IMR-90 (cell line): ENCODE results near the gene RHOB. TPM values are rescaled to one million over a fixed set of nuclear protein-coding genes. Genes with fewer than 3 reads are reported as not detected.
A peak's percentile ranks its signal among the peaks of the same experiment; 100 is the strongest.

Experiments
- ATAC-seq: fragments of 200-7000 bp; cut with Tn5 transposase; 2 replicates; pipeline ENCODE4 v1.9.1; 2020; ENCODE audit warnings: low read depth, mild to moderate bottlenecking, moderate library complexity
- BruUV-seq: library from RNA; stranded (reverse); fragments of 400-500 nt; replicated peaks from 2 replicates; lab custom pipeline; 2021; lab: Mats Ljungman, UMichigan
- CTCF ChIA-PET: fragments of 300-600 bp; formaldehyde crosslinking; extraction: SDS; loops from one replicate; lab custom pipeline; 2021; ENCODE audit warnings: antibody characterized with exemption; lab: Yijun Ruan, JAX
- POLR2A ChIA-PET: fragments of 300-600 bp; sonication (Branson Sonifier 250); formaldehyde crosslinking; loops from one replicate; lab custom pipeline; 2022; ENCODE audit warnings: antibody characterized with exemption; ENCODE audit not compliant: unreplicated experiment; lab: Charles Lee
- DNase-seq: peaks from one replicate; pipeline ENCODE4 v3.0.0; 2013
- H2AFZ ChIP-seq: replicated peaks from 2 replicates; pipeline ENCODE3; 2013; ENCODE audit warnings: low read length, mild to moderate bottlenecking; ENCODE audit not compliant: poor library complexity
- H2AK5ac ChIP-seq: 2 replicates; pipeline ENCODE4 v1.6.1; 2013; ENCODE audit warnings: low read depth, low read length, inconsistent platforms
- H2AK9ac ChIP-seq: replicated peaks from 2 replicates; pipeline ENCODE3; 2013; ENCODE audit warnings: mild to moderate bottlenecking, low read depth, low read length, moderate library complexity; ENCODE audit not compliant: poor library complexity
- H2BK120ac ChIP-seq: 2 replicates; pipeline ENCODE4 v1.6.1; 2013; ENCODE audit warnings: low read depth, low read length, inconsistent platforms
- H2BK15ac ChIP-seq: 3 replicates; pipeline ENCODE4 v1.6.1; 2013; ENCODE audit warnings: low read depth, low read length, inconsistent platforms
- H2BK20ac ChIP-seq: 2 replicates; pipeline ENCODE4 v1.6.1; 2013; ENCODE audit warnings: low read depth, mild to moderate bottlenecking, inconsistent platforms, low read length, moderate library complexity
- H2BK5ac ChIP-seq: 2 replicates; pipeline ENCODE4 v1.6.1; 2013; ENCODE audit warnings: mild to moderate bottlenecking, low read depth, low read length, inconsistent platforms; ENCODE audit not compliant: poor library complexity, severe bottlenecking
- H3K14ac ChIP-seq: replicated peaks from 2 replicates; pipeline ENCODE4 v1.6.1; 2013; ENCODE audit warnings: low read depth, low read length, inconsistent platforms
- H3K18ac ChIP-seq: 2 replicates; pipeline ENCODE4 v1.6.1; 2013; ENCODE audit warnings: low read depth, low read length, control low read depth
- H3K23ac ChIP-seq: 2 replicates; pipeline ENCODE4 v1.6.1; 2013; ENCODE audit warnings: low read depth, low read length, inconsistent platforms
- H3K27ac ChIP-seq: 2 replicates; pipeline ENCODE4 v1.5.1; 2013; ENCODE audit warnings: mild to moderate bottlenecking, control low read depth, low read length; ENCODE audit not compliant: insufficient read depth
- H3K27me3 ChIP-seq: 2 replicates; pipeline ENCODE4 v1.6.1; 2013; ENCODE audit warnings: low read length; ENCODE audit not compliant: control insufficient read depth, insufficient read depth
- H3K36me3 ChIP-seq: 2 replicates; pipeline ENCODE4 v1.6.1; 2013; ENCODE audit warnings: low read length, mixed read lengths; ENCODE audit not compliant: control insufficient read depth, insufficient read depth
- H3K4ac ChIP-seq: 2 replicates; pipeline ENCODE4 v1.6.1; 2013; ENCODE audit warnings: low read depth, low read length, inconsistent platforms
- H3K4me1 ChIP-seq: 2 replicates; pipeline ENCODE4 v1.6.1; 2013; ENCODE audit warnings: low read length, mixed read lengths; ENCODE audit not compliant: control insufficient read depth, insufficient read depth
- H3K4me2 ChIP-seq: 2 replicates; pipeline ENCODE4 v1.6.1; 2013; ENCODE audit warnings: low read depth, mild to moderate bottlenecking, control low read depth, low read length, moderate library complexity
- H3K4me3 ChIP-seq: 2 replicates; pipeline ENCODE4 v1.5.1; 2013; ENCODE audit warnings: low read depth, mild to moderate bottlenecking, control low read depth, low read length, moderate library complexity; ENCODE audit not compliant: insufficient read depth
- H3K56ac ChIP-seq: 2 replicates; pipeline ENCODE4 v1.6.1; 2013; ENCODE audit warnings: low read length, inconsistent platforms; ENCODE audit not compliant: insufficient read depth; ENCODE audit errors: extremely low read depth
- H3K79me1 ChIP-seq, 2 experiments: 2 replicates each; pipeline ENCODE4 v1.6.1; 2013; ENCODE audit warnings: low read length in 2 of 2, inconsistent platforms in 1 of 2, low read depth in 1 of 2
- H3K9ac ChIP-seq: 2 replicates; pipeline ENCODE4 v1.6.1; 2013; ENCODE audit warnings: low read depth, low read length, control low read depth
- H3K9me1 ChIP-seq: 2 replicates; pipeline ENCODE4 v1.6.1; 2013; ENCODE audit warnings: low read length, inconsistent platforms; ENCODE audit not compliant: insufficient read depth
- H3K9me3 ChIP-seq: 2 replicates; pipeline ENCODE4 v1.6.1; 2013; ENCODE audit warnings: low read length; ENCODE audit not compliant: control insufficient read depth, insufficient read depth
- H4K20me1 ChIP-seq: 2 replicates; pipeline ENCODE4 v1.6.1; 2013; ENCODE audit warnings: low read length, inconsistent platforms; ENCODE audit not compliant: insufficient read depth
- H4K5ac ChIP-seq: 2 replicates; pipeline ENCODE4 v1.6.1; 2013; ENCODE audit warnings: mild to moderate bottlenecking, low read depth, low read length, control low read depth
- H4K8ac ChIP-seq, 2 experiments: 2 replicates each; pipeline ENCODE4 v1.6.1; 2013; ENCODE audit warnings: low read depth in 2 of 2, low read length in 2 of 2, control low read depth in 1 of 2, inconsistent platforms in 1 of 2
- H4K91ac ChIP-seq: 2 replicates; pipeline ENCODE4 v1.6.1; 2013; ENCODE audit warnings: low read depth, low read length, inconsistent platforms; ENCODE audit not compliant: insufficient read depth
- BHLHE40 ChIP-seq: fragments of 150-350 bp; IDR thresholded peaks from 2 replicates; pipeline ENCODE4 v1.6.1; 2016; ENCODE audit warnings: mild to moderate bottlenecking, low read depth, low read length
- CEBPB ChIP-seq: IDR thresholded peaks from 2 replicates; pipeline ENCODE4 v1.6.1; 2012; ENCODE audit warnings: low read depth, low read length, improper control_type of control experiment
- CHD1 ChIP-seq: IDR thresholded peaks from 2 replicates; pipeline ENCODE4 v1.6.1; 2012; ENCODE audit warnings: low read depth, low read length, improper control_type of control experiment
- FOS ChIP-seq: fragments of 150-350 bp; IDR thresholded peaks from 2 replicates; pipeline ENCODE4 v1.6.1; 2016; ENCODE audit warnings: low read depth, low read length
- MAFK ChIP-seq: IDR thresholded peaks from 2 replicates; pipeline ENCODE4 v1.6.1; 2012; ENCODE audit warnings: low read depth, low read length, improper control_type of control experiment
- MAZ ChIP-seq: IDR thresholded peaks from 2 replicates; pipeline ENCODE4 v1.6.1; 2012; ENCODE audit warnings: low read depth, mild to moderate bottlenecking, low read length, improper control_type of control experiment, moderate library complexity, borderline replicate concordance
- MXI1 ChIP-seq: IDR thresholded peaks from 2 replicates; pipeline ENCODE4 v1.6.1; 2012; ENCODE audit warnings: low read depth, mild to moderate bottlenecking, low read length, moderate library complexity, borderline replicate concordance
- NFE2L2 ChIP-seq: fragments of 150-350 bp; IDR thresholded peaks from 2 replicates; pipeline ENCODE4 v1.6.1; 2016; ENCODE audit warnings: low read depth, mild to moderate bottlenecking, low read length
- POLR2A ChIP-seq: IDR thresholded peaks from 2 replicates; pipeline ENCODE4 v1.6.1; 2012; ENCODE audit warnings: mild to moderate bottlenecking, low read depth, low read length
- RAD21 ChIP-seq: IDR thresholded peaks from 2 replicates; pipeline ENCODE4 v1.6.1; 2012; ENCODE audit warnings: low read length, improper control_type of control experiment
- RCOR1 ChIP-seq: IDR thresholded peaks from 2 replicates; pipeline ENCODE4 v1.6.1; 2012; ENCODE audit warnings: mild to moderate bottlenecking, low read length, improper control_type of control experiment; ENCODE audit not compliant: insufficient replicate concordance
- RFX5 ChIP-seq: IDR thresholded peaks from 2 replicates; pipeline ENCODE4 v1.8.0; 2012; ENCODE audit warnings: low read depth, mild to moderate bottlenecking, low read length, moderate library complexity
- SMC3 ChIP-seq: fragments of 150-350 bp; IDR thresholded peaks from 2 replicates; pipeline ENCODE4 v1.6.1; 2016; ENCODE audit warnings: low read depth, mild to moderate bottlenecking, antibody characterized with exemption, low read length, moderate library complexity
- WGBS, 2 experiments: methylation state at CpG; one replicate each; pipeline versions ENCODE4 v1.1.5 to v1.1.7; 2013; ENCODE audit warnings: missing lambda C conversion rate in 2 of 2; ENCODE audit not compliant: insufficient read length in 1 of 2; ENCODE audit errors: extremely low coverage in 2 of 2; 5-methylcytosine and 5-hydroxymethylcytosine counted together
- dilution Hi-C: fragments of 300-500 bp; cut with HindIII; formaldehyde crosslinking; loops from one replicate; pipeline ENCODE4 v1.14.3; 2018; ENCODE audit warnings: low sequenced_read_pairs; ENCODE audit not compliant: unreplicated experiment
- in situ Hi-C: fragments of 300-500 bp; cut with MboI; formaldehyde crosslinking; loops from 3 replicates; pipeline ENCODE4 v1.14.3; 2019; ENCODE audit warnings: low sequenced_read_pairs, inconsistent platforms, mixed read lengths
- intact Hi-C: fragments of 100-400 bp; cut with micrococcal nuclease; formaldehyde crosslinking; loops from 2 replicates; pipeline ENCODE4 v1.10.0; 2022
- polyA plus RNA-seq, 3 experiments: library from polyadenylated mRNA; depleted of rRNA; stranded (reverse); fragments of >200 nt; gene quantifications; 2 replicates each; pipeline ENCODE4 v1.2.3, GENCODE V29; 2012; ENCODE audit warnings: low replicate concordance in 1 of 3
- total RNA-seq: library from RNA; depleted of rRNA; stranded (reverse); fragments of >200 nt; gene quantifications from 2 replicates; pipeline ENCODE4 v1.2.3, GENCODE V29; 2012
- TF ChIP-seq, protein P1 (sequence below): conservative IDR thresholded peaks from 2 replicates; pipeline ENCODE4 v1.5.1; 2012; ENCODE audit warnings: mild to moderate bottlenecking, low read depth, low read length, improper control_type of control experiment
- TF ChIP-seq, protein P2 (sequence below): fragments of 150-350 bp; IDR thresholded peaks from 2 replicates; pipeline ENCODE4 v1.6.1; 2016; ENCODE audit warnings: low read depth, mild to moderate bottlenecking, low read length, moderate library complexity, borderline replicate concordance
- TF ChIP-seq, protein P3 (sequence below): fragments of 150-350 bp; IDR thresholded peaks from 2 replicates; pipeline ENCODE4 v1.6.1; 2017; ENCODE audit warnings: mild to moderate bottlenecking, antibody characterized with exemption, low read length, low read depth

Gene RHOB
- total and polyA plus RNA-seq, 2 of the 4 experiments (the other 2 are of a cell fraction), result 112 to 149 TPM

DNA sequence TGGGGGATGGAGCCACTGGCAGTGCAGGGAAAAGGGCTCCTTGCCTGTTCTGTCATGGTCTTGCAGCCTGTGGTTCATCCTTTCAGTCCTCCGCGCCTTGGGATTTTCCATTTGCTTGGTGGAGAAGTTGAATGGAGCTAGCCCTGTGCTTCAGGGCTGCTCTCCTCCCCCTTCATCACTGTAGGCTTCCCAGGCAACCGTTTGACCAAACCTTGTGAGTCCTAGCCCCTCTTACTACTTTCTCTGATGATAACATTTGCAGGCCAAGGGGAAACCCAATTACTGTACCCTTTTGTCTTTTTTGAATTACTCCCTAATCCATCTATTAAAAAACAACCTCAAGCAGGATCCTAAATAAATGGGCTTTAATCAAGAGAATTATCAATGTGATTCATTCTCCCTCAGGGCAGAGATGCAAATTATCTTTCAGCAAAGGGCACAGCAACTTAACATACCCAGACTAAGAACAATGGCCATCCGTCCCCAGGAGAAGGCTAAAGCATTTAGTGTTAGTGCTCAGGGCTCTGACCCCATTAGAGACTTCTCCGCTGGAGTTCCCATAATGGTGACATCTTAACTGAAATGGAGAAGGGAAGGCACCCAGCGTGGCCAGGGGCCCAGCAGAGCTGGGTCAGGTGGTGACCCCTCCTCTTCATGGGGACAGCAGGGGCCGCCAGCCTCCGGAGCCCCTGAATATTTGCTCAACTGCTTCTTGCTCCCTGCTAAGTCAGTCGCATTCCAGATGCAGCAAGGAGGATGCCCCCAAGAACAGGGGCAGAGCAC lies 40.7 kb downstream of the RHOB start:
- ATAC-seq (no peak), DNase-seq (no peak)
- no peaks in the 10 kb centered on the region for H3K79me1 ChIP-seq
- no peak overlapping the region for H4K5ac ChIP-seq
- intact Hi-C loops (no loop called here), in situ Hi-C loops (no loop called here), dilution Hi-C loops (no loop called here)
- H4K91ac ChIP-seq, result no peak overlapping the region
- no peaks in the 10 kb centered on the region for H3K9me1 ChIP-seq
- H2BK120ac ChIP-seq, result no peak overlapping the region
- no peak overlapping the region for H3K56ac ChIP-seq
- peaks cover 9% of the 10 kb centered on the region for H3K27me3 ChIP-seq
- no peak overlapping the region for H4K8ac ChIP-seq
- H3K14ac ChIP-seq, result no peak overlapping the region
- no TSS peak for BruUV-seq
- WGBS, 2 experiments, result 79% methylated on average over 2 of the region's 9 CpGs; no CpG with 5 or more reads in 1 of the 2 experiments
- no peak overlapping the region for H2BK5ac ChIP-seq
- H2BK15ac ChIP-seq, result no peak overlapping the region
- ChIA-PET CTCF (no interaction called here), POLR2A (no interaction called here)
- no peak overlapping the region for H3K23ac ChIP-seq
- no peaks in the 10 kb centered on the region for H3K9me3 ChIP-seq
- H3K4me2 ChIP-seq, result no peak overlapping the region
- peaks cover 4% of the 10 kb centered on the region for H3K4me1 ChIP-seq
- H2AK5ac ChIP-seq, result no peak overlapping the region; the same call in 1 of the 2 replicates
- H3K36me3 ChIP-seq, result no peaks in the 10 kb centered on the region
- H3K4me3 ChIP-seq, result no peak overlapping the region
- H2AFZ ChIP-seq, result peak overlapping the region; percentile 63
- H4K20me1 ChIP-seq, result no peaks in the 10 kb centered on the region
- TF ChIP-seq MXI1, result no peak
- TF ChIP-seq MAZ, result no peak
- TF ChIP-seq CHD1, result no peak
- TF ChIP-seq, protein P1, sequence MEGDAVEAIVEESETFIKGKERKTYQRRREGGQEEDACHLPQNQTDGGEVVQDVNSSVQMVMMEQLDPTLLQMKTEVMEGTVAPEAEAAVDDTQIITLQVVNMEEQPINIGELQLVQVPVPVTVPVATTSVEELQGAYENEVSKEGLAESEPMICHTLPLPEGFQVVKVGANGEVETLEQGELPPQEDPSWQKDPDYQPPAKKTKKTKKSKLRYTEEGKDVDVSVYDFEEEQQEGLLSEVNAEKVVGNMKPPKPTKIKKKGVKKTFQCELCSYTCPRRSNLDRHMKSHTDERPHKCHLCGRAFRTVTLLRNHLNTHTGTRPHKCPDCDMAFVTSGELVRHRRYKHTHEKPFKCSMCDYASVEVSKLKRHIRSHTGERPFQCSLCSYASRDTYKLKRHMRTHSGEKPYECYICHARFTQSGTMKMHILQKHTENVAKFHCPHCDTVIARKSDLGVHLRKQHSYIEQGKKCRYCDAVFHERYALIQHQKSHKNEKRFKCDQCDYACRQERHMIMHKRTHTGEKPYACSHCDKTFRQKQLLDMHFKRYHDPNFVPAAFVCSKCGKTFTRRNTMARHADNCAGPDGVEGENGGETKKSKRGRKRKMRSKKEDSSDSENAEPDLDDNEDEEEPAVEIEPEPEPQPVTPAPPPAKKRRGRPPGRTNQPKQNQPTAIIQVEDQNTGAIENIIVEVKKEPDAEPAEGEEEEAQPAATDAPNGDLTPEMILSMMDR, result no peak
- TF ChIP-seq BHLHE40, result no peak
- TF ChIP-seq RFX5, result no peak
- no peak for TF ChIP-seq RCOR1
- no peak for TF ChIP-seq MAFK
- TF ChIP-seq RAD21, result no peak
- no peak for TF ChIP-seq POLR2A
- TF ChIP-seq CEBPB, result no peak
- TF ChIP-seq NFE2L2, result no peak
- TF ChIP-seq FOS, result no peak
- TF ChIP-seq, protein P2, sequence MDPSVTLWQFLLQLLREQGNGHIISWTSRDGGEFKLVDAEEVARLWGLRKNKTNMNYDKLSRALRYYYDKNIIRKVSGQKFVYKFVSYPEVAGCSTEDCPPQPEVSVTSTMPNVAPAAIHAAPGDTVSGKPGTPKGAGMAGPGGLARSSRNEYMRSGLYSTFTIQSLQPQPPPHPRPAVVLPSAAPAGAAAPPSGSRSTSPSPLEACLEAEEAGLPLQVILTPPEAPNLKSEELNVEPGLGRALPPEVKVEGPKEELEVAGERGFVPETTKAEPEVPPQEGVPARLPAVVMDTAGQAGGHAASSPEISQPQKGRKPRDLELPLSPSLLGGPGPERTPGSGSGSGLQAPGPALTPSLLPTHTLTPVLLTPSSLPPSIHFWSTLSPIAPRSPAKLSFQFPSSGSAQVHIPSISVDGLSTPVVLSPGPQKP, result no peak
- no peak for TF ChIP-seq SMC3
- TF ChIP-seq, protein P3, sequence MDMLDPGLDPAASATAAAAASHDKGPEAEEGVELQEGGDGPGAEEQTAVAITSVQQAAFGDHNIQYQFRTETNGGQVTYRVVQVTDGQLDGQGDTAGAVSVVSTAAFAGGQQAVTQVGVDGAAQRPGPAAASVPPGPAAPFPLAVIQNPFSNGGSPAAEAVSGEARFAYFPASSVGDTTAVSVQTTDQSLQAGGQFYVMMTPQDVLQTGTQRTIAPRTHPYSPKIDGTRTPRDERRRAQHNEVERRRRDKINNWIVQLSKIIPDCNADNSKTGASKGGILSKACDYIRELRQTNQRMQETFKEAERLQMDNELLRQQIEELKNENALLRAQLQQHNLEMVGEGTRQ, result no peak
- no peak overlapping the region for H3K18ac ChIP-seq
- H2AK9ac ChIP-seq, result peak overlapping the region; percentile 19
- no peak overlapping the region for H3K4ac ChIP-seq
- no peak overlapping the region for H3K9ac ChIP-seq
- no peak overlapping the region for H2BK20ac ChIP-seq
- H3K27ac ChIP-seq, result no peak overlapping the region
